HG03558 (cell line): ENCODE measurements around the gene MVB12B.

Experiments
- ATAC-seq: cut with Tn5 transposase; IDR thresholded peaks from one replicate; pipeline ENCODE4 v1.9.1; 2021; ENCODE audit warnings: moderate number of reproducible peaks; ENCODE audit not compliant: unreplicated experiment; ENCODE audit errors: extremely low read depth

The MVB12B gene

GRCh38 chr9:126521551-126521950, 194.9 kb downstream of the MVB12B start:
- no peak for ATAC-seq

- no peak for ATAC-seq
These were observed 195.5 kb downstream of the MVB12B start for GRCh38 chr9:126521976-126522590.

DNA sequence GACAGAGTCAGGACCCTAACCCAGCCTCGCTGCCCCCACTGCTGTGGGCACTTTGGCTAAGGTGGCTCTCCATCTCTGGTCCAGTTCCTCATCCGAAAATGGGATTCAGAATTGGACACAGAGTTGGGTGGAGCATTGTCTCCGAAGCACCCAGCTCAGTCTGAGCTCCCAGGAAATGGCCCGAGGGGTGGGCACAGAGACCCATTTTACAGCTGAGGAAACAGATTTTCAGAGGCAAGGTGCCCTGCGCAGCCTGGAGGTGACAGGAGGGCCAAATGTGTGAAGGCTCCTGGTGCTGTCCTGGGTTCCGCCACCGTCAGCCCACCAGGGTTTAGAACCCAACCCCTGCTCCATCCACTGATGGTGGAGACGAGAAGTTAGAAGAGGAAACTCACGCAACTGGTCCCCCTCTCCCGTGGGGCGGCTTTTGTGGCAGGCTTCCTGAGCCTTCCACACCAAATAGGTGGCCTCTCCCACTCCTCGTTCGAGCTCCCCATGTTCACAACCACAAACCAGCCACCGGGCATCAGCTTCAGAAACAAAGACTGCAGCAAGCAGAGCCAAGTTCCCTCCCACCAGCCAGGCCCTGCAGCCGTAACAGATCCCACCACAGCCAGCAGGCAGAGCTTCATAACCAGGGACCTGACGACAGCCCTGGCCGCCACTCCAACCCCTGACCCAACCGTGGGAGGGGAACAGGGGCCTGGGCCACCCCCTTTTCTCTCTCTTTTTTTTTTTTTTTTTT, 196.2 kb downstream of the MVB12B start:
- no peak for ATAC-seq

GRCh38 chr9:126523611-126524111, 197.0 kb downstream of the MVB12B start:
- ATAC-seq = no peak

GRCh38 chr9:126524353-126525077, 197.9 kb downstream of the MVB12B start:
- no peak for ATAC-seq

- ATAC-seq = no peak
These were observed 199.8 kb downstream of the MVB12B start for GRCh38 chr9:126526218-126527108.

DNA sequence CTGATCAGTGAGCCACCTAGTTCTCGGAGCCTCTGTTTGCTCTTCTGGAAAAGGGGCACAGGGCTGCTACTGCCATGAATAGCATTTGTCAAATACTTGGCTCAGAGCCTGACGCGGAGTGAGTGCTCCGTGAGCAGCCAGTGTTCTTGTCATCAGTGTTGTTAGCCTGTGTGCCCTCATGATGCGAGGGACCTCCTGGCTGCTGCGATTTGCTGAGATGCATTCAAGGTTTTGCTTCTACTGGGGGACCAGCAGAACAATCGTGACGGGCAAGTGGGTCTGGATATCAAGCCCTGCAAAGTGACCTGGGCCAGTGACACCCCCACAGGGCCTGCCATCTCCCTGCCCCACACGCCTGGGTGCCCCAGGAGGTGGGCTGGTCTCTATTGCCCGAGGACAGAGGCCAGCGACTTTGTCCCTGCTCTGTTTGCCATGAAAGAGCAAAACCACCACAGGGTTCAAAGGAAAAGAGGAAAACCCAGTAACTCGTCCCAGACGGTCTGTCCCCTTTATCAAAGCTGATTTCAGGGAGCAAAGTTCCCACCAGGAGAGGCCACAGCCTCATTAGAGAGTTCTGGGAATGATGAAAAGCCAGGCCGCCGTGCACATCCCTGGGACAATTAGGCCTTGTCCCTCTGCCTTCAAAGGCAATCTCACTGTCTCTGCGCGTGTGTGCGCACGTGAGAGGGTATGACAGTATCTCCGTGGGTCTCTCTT, 200.6 kb downstream of the MVB12B start:
- no peak for ATAC-seq

DNA sequence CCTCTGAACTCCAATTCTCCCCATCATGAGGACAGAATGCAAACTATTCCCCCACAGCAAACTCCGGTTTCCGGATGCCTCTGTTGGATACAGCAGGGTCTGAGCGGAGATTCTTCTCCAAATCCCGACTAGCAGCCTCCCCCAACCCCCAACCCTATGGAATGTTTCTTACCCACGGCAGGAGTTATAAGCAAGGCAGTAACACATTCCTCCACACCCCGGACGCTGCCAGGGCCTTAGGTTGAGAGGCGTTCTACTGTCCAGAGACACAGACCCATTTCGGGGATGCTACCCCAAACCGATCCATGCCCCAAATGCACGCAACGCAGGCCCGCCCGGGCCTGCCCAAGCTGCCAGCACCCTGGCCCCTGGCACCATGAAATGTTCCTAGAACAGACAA, 201.5 kb downstream of the MVB12B start:
- ATAC-seq = no peak

GRCh38 chr9:126528915-126529314, 202.3 kb downstream of the MVB12B start:
- no peak for ATAC-seq

GRCh38 chr9:126531035-126531571, 204.5 kb downstream of the MVB12B start:
- no peak for ATAC-seq

DNA sequence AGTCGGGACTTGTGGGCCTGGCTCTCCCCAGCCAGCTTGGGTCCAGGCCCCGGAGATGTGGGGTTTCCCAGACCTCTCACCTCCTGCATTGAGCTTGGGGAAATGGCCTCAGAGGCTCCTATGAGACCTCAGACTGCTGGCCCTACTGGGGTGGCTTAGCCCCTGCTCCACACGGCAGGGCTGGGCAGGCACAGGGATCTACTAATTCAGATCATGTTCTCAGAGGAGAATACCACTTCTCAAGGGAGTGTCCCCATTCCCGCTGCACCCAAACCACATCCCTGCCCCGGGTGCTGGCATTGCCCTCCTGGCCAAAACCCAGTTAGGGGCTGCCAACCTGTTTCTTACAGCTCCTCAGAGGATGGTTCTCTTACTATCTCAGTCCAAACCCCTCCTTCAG, 205.0 kb downstream of the MVB12B start:
- ATAC-seq = no peak

GRCh38 chr9:126532019-126532462, 205.4 kb downstream of the MVB12B start:
- no peak for ATAC-seq

- ATAC-seq = no peak
These were observed 205.9 kb downstream of the MVB12B start for GRCh38 chr9:126532489-126532888.

GRCh38 chr9:126532951-126533925, 206.6 kb downstream of the MVB12B start:
- no peak for ATAC-seq

DNA sequence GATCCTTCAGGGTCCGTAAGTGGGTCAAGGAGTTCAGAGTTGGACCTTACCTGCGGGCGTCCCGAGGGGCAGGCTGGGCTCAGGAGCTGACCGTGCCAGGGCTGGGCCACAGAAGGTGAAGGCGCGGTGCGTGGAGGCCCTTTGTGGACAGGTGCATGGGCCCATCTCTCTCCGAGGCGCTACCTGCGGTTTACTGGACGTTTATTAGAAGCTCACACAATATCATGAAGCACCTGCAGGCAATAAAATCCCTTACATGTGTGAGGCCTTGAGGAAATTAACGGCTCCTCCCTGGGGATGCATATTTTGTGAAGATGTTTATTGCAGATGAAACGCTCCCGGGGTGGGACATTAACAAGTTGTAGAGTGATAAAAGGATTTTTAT, 207.3 kb downstream of the MVB12B start:
- no peak for ATAC-seq

DNA sequence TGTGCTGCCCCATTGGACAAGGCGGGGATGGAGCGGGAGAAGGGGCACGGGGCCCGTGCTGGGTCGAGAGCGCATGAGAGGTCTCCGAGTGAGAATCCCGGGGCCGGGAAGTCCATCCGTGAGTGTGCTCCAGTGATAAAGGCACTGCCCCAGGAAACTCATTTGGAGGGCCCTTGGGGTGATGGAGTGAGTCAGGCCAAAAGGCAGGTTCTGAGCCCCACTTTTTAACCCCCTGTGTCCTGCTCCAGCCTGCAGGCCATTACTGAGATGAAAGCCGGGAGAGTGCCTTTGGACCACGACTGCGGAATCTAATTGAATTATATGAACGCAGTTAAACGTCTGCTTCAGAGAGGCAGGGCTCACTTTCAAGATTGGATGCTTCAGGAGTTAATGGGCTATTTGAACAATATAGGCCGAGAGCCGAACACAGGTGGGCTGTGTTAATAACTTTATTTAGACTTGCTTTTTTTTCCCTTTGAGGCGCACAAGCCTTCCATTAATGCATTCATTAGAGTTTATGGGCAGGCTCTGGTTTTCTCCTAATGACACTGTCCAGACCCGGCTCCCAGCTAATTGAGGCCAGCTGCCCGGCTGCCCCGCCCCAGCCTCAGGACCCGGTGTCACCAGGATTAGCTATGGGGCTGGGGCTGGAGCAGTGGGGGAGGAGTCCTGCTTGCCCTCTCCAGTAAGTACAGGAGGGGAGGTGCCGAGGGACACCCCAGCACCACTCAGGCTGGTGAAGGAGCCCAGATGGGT, 208.0 kb downstream of the MVB12B start:
- ATAC-seq = no peak

- no peak for ATAC-seq
These were observed 209.5 kb downstream of the MVB12B start for GRCh38 chr9:126536131-126536530.
